K562 (cell line): ENCODE data around the gene KIF3B. TPM values are rescaled to one million over a fixed set of nuclear protein-coding genes. Genes with fewer than 3 reads are reported as not detected.

ENCODE experiments used
- ARNT ChIP-seq, 2 experiments: fragments of 450-650 bp; IDR thresholded peaks; 2 replicates each; pipeline ENCODE4 v1.6.1; 2016; ENCODE audit warnings: mild to moderate bottlenecking in 1 of 2
- CEBPG ChIP-seq, 3 experiments: fragments of 200-800 bp in 1 of 3; sonication (Bioruptor generic) in 1 of 3; sonication (generic) in 1 of 3; formaldehyde crosslinking in 1 of 3; IDR thresholded peaks in 2 of 3; conservative IDR thresholded peaks in 1 of 3; 2 replicates each; pipeline versions ENCODE4 v1.6.1 to v1.8.0; 2016 to 2022; ENCODE audit warnings: missing compliant biosample characterization in 2 of 3, missing genetic modification characterization in 2 of 3, mild to moderate bottlenecking in 1 of 3, missing genetic modification reagents in 1 of 3
- CTCF ChIP-seq, 3 experiments: IDR thresholded peaks in 2 of 3; conservative IDR thresholded peaks in 1 of 3; 2 replicates each; pipeline ENCODE4 v1.5.1; 2011 to 2012; ENCODE audit warnings: low read length in 3 of 3, mild to moderate bottlenecking in 3 of 3, control low read depth in 2 of 3, improper control_type of control experiment in 1 of 3, inconsistent platforms in 1 of 3, low read depth in 1 of 3, mixed read lengths in 1 of 3, moderate library complexity in 1 of 3; ENCODE audit not compliant: insufficient read depth in 2 of 3
- ESRRB ChIP-seq: fragments of 250-450 bp; sonication (Bioruptor Pico); IDR thresholded peaks from 2 replicates; pipeline ENCODE4 v1.5.0; 2020; ENCODE audit warnings: mild to moderate bottlenecking, moderate library complexity, borderline replicate concordance
- EWSR1 ChIP-seq: fragments of 450-650 bp; IDR thresholded peaks from 2 replicates; pipeline ENCODE4 v1.6.1; 2018; ENCODE audit warnings: borderline replicate concordance, mild to moderate bottlenecking, low read depth, moderate library complexity; ENCODE audit not compliant: partially characterized antibody
- FOXA1 ChIP-seq: fragments of 450-650 bp; IDR thresholded peaks from 2 replicates; pipeline ENCODE4 v1.6.1; 2016; ENCODE audit warnings: mild to moderate bottlenecking, borderline replicate concordance
- GABPA ChIP-seq: fragments of 200-800 bp; sonication (Bioruptor generic); conservative IDR thresholded peaks from 2 replicates; pipeline ENCODE4 v1.6.1; 2016; ENCODE audit warnings: low read depth, missing genetic modification characterization, missing compliant biosample characterization
- JUND ChIP-seq, 2 experiments: IDR thresholded peaks; 2 replicates in 1 of 2; 3 replicates in 1 of 2; pipeline ENCODE4 v1.6.1; 2011; ENCODE audit warnings: borderline replicate concordance in 2 of 2, low read depth in 2 of 2, low read length in 2 of 2, improper control_type of control experiment in 1 of 2, missing biosample characterization in 1 of 2, missing genetic modification characterization in 1 of 2, missing genetic modification reagents in 1 of 2
- KDM4B ChIP-seq, 2 experiments: fragments of 450-650 bp in 1 of 2; sonication (generic) in 1 of 2; IDR thresholded peaks; 2 replicates each; pipeline ENCODE4 v1.6.1; 2016 to 2017; ENCODE audit warnings: borderline replicate concordance in 2 of 2, antibody characterized with exemption in 1 of 2, low read depth in 1 of 2, mild to moderate bottlenecking in 1 of 2
- MYC ChIP-seq, 2 experiments: fragments of 250-450 bp in 1 of 2; sonication (Bioruptor Pico) in 1 of 2; IDR thresholded peaks; 2 replicates each; pipeline versions ENCODE4 v1.5.1 to v1.6.1; 2012 to 2021; ENCODE audit warnings: low read depth in 2 of 2, borderline replicate concordance in 1 of 2, improper control_type of control experiment in 1 of 2, low read length in 1 of 2, mild to moderate bottlenecking in 1 of 2, moderate library complexity in 1 of 2
- RAD21 ChIP-seq, 2 experiments: fragments of 250-450 bp in 1 of 2; fragments of 450-650 bp in 1 of 2; sonication (Bioruptor Pico) in 1 of 2; formaldehyde crosslinking in 1 of 2; IDR thresholded peaks in 1 of 2; conservative IDR thresholded peaks in 1 of 2; 2 replicates each; pipeline versions ENCODE4 v1.4.0 to v1.8.0; 2020 to 2022; ENCODE audit warnings: mild to moderate bottlenecking in 2 of 2, moderate library complexity in 1 of 2
- RCOR1 ChIP-seq, 2 experiments: IDR thresholded peaks; 2 replicates each; pipeline ENCODE4 v1.6.1; 2012; ENCODE audit warnings: low read depth in 2 of 2, low read length in 2 of 2, borderline replicate concordance in 1 of 2, improper control_type of control experiment in 1 of 2
- SMC3 ChIP-seq: conservative IDR thresholded peaks from 2 replicates; pipeline ENCODE4 v1.6.1; 2011; ENCODE audit warnings: low read depth, low read length, improper control_type of control experiment; ENCODE audit not compliant: insufficient read depth
- STAT5A ChIP-seq: IDR thresholded peaks from 2 replicates; pipeline ENCODE4 v1.6.1; 2012; ENCODE audit warnings: low read length, inconsistent platforms, borderline replicate concordance
- TBL1XR1 ChIP-seq, 2 experiments: IDR thresholded peaks; 2 replicates each; pipeline ENCODE4 v1.6.1; 2012; ENCODE audit warnings: improper control_type of control experiment in 2 of 2, low read length in 2 of 2, mild to moderate bottlenecking in 1 of 2
- ZC3H4 ChIP-seq: sonication (generic); formaldehyde crosslinking; IDR thresholded peaks from 2 replicates; pipeline ENCODE4 v1.9.0; 2021; ENCODE audit warnings: missing genetic modification reagents, borderline replicate concordance
- ZFX ChIP-seq: sonication (generic); formaldehyde crosslinking; IDR thresholded peaks from 2 replicates; pipeline ENCODE4 v1.8.0; 2022; ENCODE audit warnings: mild to moderate bottlenecking, missing genetic modification reagents, moderate library complexity
- ZNF354B ChIP-seq: fragments of 250-450 bp; sonication (Bioruptor Pico); IDR thresholded peaks from 2 replicates; pipeline ENCODE4 v1.4.0; 2020
- ZNF449 ChIP-seq: fragments of 250-450 bp; sonication (Bioruptor Pico); IDR thresholded peaks from 2 replicates; pipeline ENCODE4 v1.8.0; 2022; ENCODE audit warnings: moderate library complexity, mild to moderate bottlenecking, inconsistent platforms
- ZNF76 ChIP-seq: fragments of 250-450 bp; sonication (Bioruptor Pico); IDR thresholded peaks from 2 replicates; pipeline ENCODE4 v1.4.0; 2020; ENCODE audit warnings: mild to moderate bottlenecking, moderate library complexity, borderline replicate concordance
- polyA plus RNA-seq, 8 experiments: library from polyadenylated mRNA; depleted of rRNA in 4 of 8; stranded (reverse) in 5 of 8; unstranded in 3 of 8; fragments of >200 nt; fragmentation: Nextera tagmentation in 2 of 8; fragmentation: Illumina TruSeq in 1 of 8; extraction: Ambion mirVana in 2 of 8; extraction: Trizol in 1 of 8; gene quantifications; 2 replicates each; pipeline versions ENCODE4 v1.2.1 to v1.2.3, GENCODE V29; 2011 to 2014; ENCODE audit warnings: inconsistent platforms in 1 of 8, missing spikeins in 1 of 8
- total RNA-seq, 7 experiments: library from RNA; depleted of rRNA in 6 of 7; stranded (reverse); fragments of >200 nt in 6 of 7; fragmentation: Illumina TruSeq in 2 of 7; extraction: Trizol in 2 of 7; gene quantifications; 2 replicates each; pipeline versions ENCODE4 v1.2.1 to v1.2.3, GENCODE V29; 2011 to 2021; ENCODE audit warnings: low replicate concordance in 1 of 7
- TF ChIP-seq, protein P1 (sequence below): fragments of 450-650 bp; formaldehyde crosslinking; conservative IDR thresholded peaks from 2 replicates; pipeline ENCODE4 v1.4.0; 2022; ENCODE audit warnings: mild to moderate bottlenecking, missing genetic modification characterization

KIF3B gene
- total and polyA plus RNA-seq, 9 of the 15 experiments (the other 6 are each of a cell fraction or from before 2014, with no cell fraction given): 2.9 to 12.3 (median 8.6) TPM

GRCh38 chr20:32336918-32337347 lies 59.5 kb downstream of the KIF3B start (continued):
- peak; percentile 24; the same call in 1 of the 2 replicates for TF ChIP-seq JUND (IDR thresholded peaks at IDR 0.05; ENCODE audit: borderline replicate concordance, low read depth, low read length)
- TF ChIP-seq JUND (tag; IDR thresholded peaks at IDR 0.05; ENCODE audit: borderline replicate concordance, low read depth, low read length): no peak
- no peak for TF ChIP-seq KDM4B (IDR thresholded peaks at IDR 0.05; ENCODE audit: borderline replicate concordance in 2 of 2, low read depth in 1 of 2)
- peak; percentile 50 to 71 (median 70); a peak in 5 of 6 replicates for TF ChIP-seq CTCF (IDR thresholded peaks at IDR 0.05 in 2 of 3, conservative IDR thresholded peaks at IDR 0.05 in 1 of 3; ENCODE audit: insufficient read depth in 2 of 3, low read depth in 1 of 3, low read length in 3 of 3)
- no peak for TF ChIP-seq FOXA1
- peak; percentile 39; the same call in 1 of the 2 replicates for TF ChIP-seq CEBPG (CRISPR knock-in tag; IDR thresholded peaks at IDR 0.05)
- peak in 1 of 2 experiments; percentile 57; a peak in 2 of 4 replicates for TF ChIP-seq CEBPG (tag; conservative IDR thresholded peaks at IDR 0.05 in 1 of 2, IDR thresholded peaks at IDR 0.05 in 1 of 2)
- 0 out of 2 replicates have a peak, but pooled peaks have one; percentile 11 for TF ChIP-seq MYC (IDR thresholded peaks at IDR 0.05; ENCODE audit: low read depth, low read length)
- TF ChIP-seq MYC (CRISPR knock-in tag; IDR thresholded peaks at IDR 0.05; ENCODE audit: borderline replicate concordance, low read depth): no peak
- 0 out of 4 replicates have a peak, but pooled peaks of 1 of the 2 experiments have one; percentile 7 for TF ChIP-seq TBL1XR1 (IDR thresholded peaks at IDR 0.05; ENCODE audit: low read length in 2 of 2)
- TF ChIP-seq ESRRB (CRISPR knock-in tag): no peak
- TF ChIP-seq EWSR1: no peak
- peak in 1 of 2 experiments; percentile 35; a peak in 1 of 4 replicates for TF ChIP-seq RCOR1 (IDR thresholded peaks at IDR 0.05; ENCODE audit: borderline replicate concordance in 1 of 2, low read depth in 2 of 2, low read length in 2 of 2)
- TF ChIP-seq ARNT (IDR thresholded peaks at IDR 0.05): 0 out of 4 replicates have a peak, but pooled peaks of 1 of the 2 experiments have one; percentile 35
- TF ChIP-seq, protein P1, sequence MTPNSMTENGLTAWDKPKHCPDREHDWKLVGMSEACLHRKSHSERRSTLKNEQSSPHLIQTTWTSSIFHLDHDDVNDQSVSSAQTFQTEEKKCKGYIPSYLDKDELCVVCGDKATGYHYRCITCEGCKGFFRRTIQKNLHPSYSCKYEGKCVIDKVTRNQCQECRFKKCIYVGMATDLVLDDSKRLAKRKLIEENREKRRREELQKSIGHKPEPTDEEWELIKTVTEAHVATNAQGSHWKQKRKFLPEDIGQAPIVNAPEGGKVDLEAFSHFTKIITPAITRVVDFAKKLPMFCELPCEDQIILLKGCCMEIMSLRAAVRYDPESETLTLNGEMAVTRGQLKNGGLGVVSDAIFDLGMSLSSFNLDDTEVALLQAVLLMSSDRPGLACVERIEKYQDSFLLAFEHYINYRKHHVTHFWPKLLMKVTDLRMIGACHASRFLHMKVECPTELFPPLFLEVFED: no peak
- TF ChIP-seq STAT5A: no peak
- TF ChIP-seq ZNF449 (CRISPR knock-in tag): no peak
- TF ChIP-seq RAD21 (CRISPR knock-in tag; conservative IDR thresholded peaks at IDR 0.05 in 1 of 2, IDR thresholded peaks at IDR 0.05 in 1 of 2): peak; percentile 54 to 70
- no peak for TF ChIP-seq GABPA (tag)
- TF ChIP-seq ZFX (CRISPR knock-in tag): peak; percentile 15; the same call in 1 of the 2 replicates
- peak; percentile 96 for TF ChIP-seq ZNF354B (CRISPR knock-in tag)
- TF ChIP-seq ZC3H4: no peak
- 0 out of 2 replicates have a peak, but pooled peaks have one; percentile 39 for TF ChIP-seq SMC3
- no peak for TF ChIP-seq ZNF76 (CRISPR knock-in tag)
